GM21515 (cell line): Measurements from ENCODE around the gene NPTN.
A peak's percentile ranks its signal among the peaks of the same experiment; 100 is the strongest.
"Not testable (repeated sequence)": the region's sequence is repeated elsewhere in the genome, so short reads cannot be mapped to it uniquely, and the experiment has no call there.

Source experiments
- ATAC-seq: cut with Tn5 transposase; IDR thresholded peaks from one replicate; pipeline ENCODE4 v1.9.1; 2021; ENCODE audit not compliant: unreplicated experiment

The NPTN gene

GRCh38 chr15:73633111-73633990, at the start of gene NPTN:
Gene NPTN, minus strand, starts transcription at chr15:73633389. Its CDS starts 174 bp downstream, at chr15:73633215.
- ATAC-seq = peak; percentile 85

- ATAC-seq = no peak
Measured at GRCh38 chr15:73682600-73683090, 49.5 kb upstream of the NPTN start.

- ATAC-seq = no peak
Measured at GRCh38 chr15:73681856-73682599, 48.8 kb upstream of the NPTN start.

- no peak for ATAC-seq
Measured at GRCh38 chr15:73681063-73681462, 47.9 kb upstream of the NPTN start.

- no peak for ATAC-seq
Measured at GRCh38 chr15:73680549-73680948, 47.4 kb upstream of the NPTN start.

GRCh38 chr15:73679964-73680363, 46.8 kb upstream of the NPTN start:
- no peak for ATAC-seq

GRCh38 chr15:73679180-73679579, 46.0 kb upstream of the NPTN start:
- no peak for ATAC-seq

- ATAC-seq = no peak
Measured at GRCh38 chr15:73678498-73678897, 45.3 kb upstream of the NPTN start.

GRCh38 chr15:73677733-73678132, 44.5 kb upstream of the NPTN start:
- ATAC-seq = no peak

- ATAC-seq = no peak
Measured at GRCh38 chr15:73677146-73677607, 44.0 kb upstream of the NPTN start.

- no peak for ATAC-seq
Measured at GRCh38 chr15:73674587-73674986, 41.4 kb upstream of the NPTN start.

GRCh38 chr15:73660455-73660854, 27.3 kb upstream of the NPTN start:
- no peak for ATAC-seq

- no peak for ATAC-seq
Measured at GRCh38 chr15:73658645-73659044, 25.5 kb upstream of the NPTN start.

GRCh38 chr15:73655724-73656123, 22.5 kb upstream of the NPTN start:
- no peak for ATAC-seq

- no peak for ATAC-seq
Measured at GRCh38 chr15:73654659-73655058, 21.5 kb upstream of the NPTN start.

- no peak for ATAC-seq
Measured at GRCh38 chr15:73650416-73651126, 17.4 kb upstream of the NPTN start.

GRCh38 chr15:73648014-73648295, 14.8 kb upstream of the NPTN start:
- no peak for ATAC-seq

- no peak for ATAC-seq
Measured at GRCh38 chr15:73647259-73648013, 14.2 kb upstream of the NPTN start.

GRCh38 chr15:73639464-73639863, 6.3 kb upstream of the NPTN start:
- ATAC-seq = not testable (repeated sequence)

- ATAC-seq = no peak
Measured at GRCh38 chr15:73637527-73637926, 4.3 kb upstream of the NPTN start.
